GM23248 (cell line): ENCODE measurements around the gene ZNF48. TPM values are rescaled to one million over a fixed set of nuclear protein-coding genes. Genes with fewer than 3 reads are reported as not detected.

Source experiments
- DNase-seq: peaks from one replicate; pipeline ENCODE4 v3.0.0-alpha.2; 2015
- H2AFZ ChIP-seq: fragments of 200-600 bp; sonication (generic); 2 replicates; pipeline ENCODE4 v1.6.1; 2016; ENCODE audit warnings: antibody characterized with exemption
- H3F3A ChIP-seq: fragments of 200-600 bp; sonication (generic); 2 replicates; pipeline ENCODE4 v1.6.1; 2016; ENCODE audit warnings: mild to moderate bottlenecking, antibody characterized with exemption, mixed run types; ENCODE audit not compliant: insufficient read depth
- H3K27ac ChIP-seq: fragments of 200-600 bp; sonication (generic); 2 replicates; pipeline ENCODE4 v1.5.1; 2016; ENCODE audit warnings: mild to moderate bottlenecking
- H3K27me3 ChIP-seq: fragments of 200-600 bp; sonication (generic); replicated peaks from 2 replicates; pipeline ENCODE4 v1.6.1; 2016; ENCODE audit warnings: mild to moderate bottlenecking; ENCODE audit not compliant: insufficient read depth
- H3K36me3 ChIP-seq: fragments of 200-600 bp; sonication (generic); 2 replicates; pipeline ENCODE4 v1.6.1; 2016; ENCODE audit warnings: low read depth, mild to moderate bottlenecking
- H3K4me1 ChIP-seq: fragments of 200-600 bp; sonication (generic); 2 replicates; pipeline ENCODE4 v1.6.1; 2016; ENCODE audit warnings: mild to moderate bottlenecking; ENCODE audit not compliant: insufficient read depth
- H3K4me2 ChIP-seq: fragments of 200-600 bp; sonication (generic); one replicate; pipeline ENCODE4 v1.6.1; 2016; ENCODE audit warnings: mild to moderate bottlenecking; ENCODE audit not compliant: unreplicated experiment
- H3K4me3 ChIP-seq: fragments of 200-600 bp; sonication (generic); 2 replicates; pipeline ENCODE4 v1.5.1; 2016; ENCODE audit warnings: mild to moderate bottlenecking
- H3K79me2 ChIP-seq: fragments of 200-600 bp; sonication (generic); 2 replicates; pipeline ENCODE4 v1.6.1; 2016; ENCODE audit warnings: mild to moderate bottlenecking; ENCODE audit not compliant: insufficient read depth
- H3K9ac ChIP-seq: fragments of 200-600 bp; sonication (generic); 2 replicates; pipeline ENCODE4 v1.6.1; 2016; ENCODE audit warnings: mild to moderate bottlenecking
- H3K9me2 ChIP-seq: fragments of 200-600 bp; sonication (generic); 2 replicates; pipeline ENCODE4 v1.6.1; 2016; ENCODE audit warnings: mixed run types, mild to moderate bottlenecking, moderate library complexity; ENCODE audit not compliant: insufficient read depth
- H3K9me3 ChIP-seq: fragments of 200-600 bp; sonication (generic); one replicate; pipeline ENCODE4 v1.6.1; 2017; ENCODE audit warnings: low read depth
- H4K20me1 ChIP-seq: fragments of 200-600 bp; sonication (generic); 2 replicates; pipeline ENCODE4 v1.6.0; 2016; ENCODE audit not compliant: insufficient read depth
- EZH2 ChIP-seq: fragments of 200-600 bp; sonication (generic); IDR thresholded peaks from 2 replicates; pipeline ENCODE4 v1.6.1; 2018; ENCODE audit warnings: antibody characterized with exemption, mild to moderate bottlenecking; ENCODE audit not compliant: insufficient read depth, poor library complexity, severe bottlenecking
- EZH2phosphoT487 ChIP-seq: fragments of 200-600 bp; sonication (generic); IDR thresholded peaks from 2 replicates; pipeline ENCODE4 v1.6.1; 2018; ENCODE audit warnings: antibody characterized with exemption, moderate library complexity, mild to moderate bottlenecking, low read depth; ENCODE audit not compliant: insufficient read depth
- WGBS, 2 experiments: methylation state at CpG; one replicate each; pipeline ENCODE4 v1.1.6; 2015 to 2017; ENCODE audit warnings: low lambda C conversion rate in 2 of 2, low coverage in 1 of 2; ENCODE audit errors: missing lambda C conversion rate in 2 of 2; 5-methylcytosine and 5-hydroxymethylcytosine counted together
- in situ Hi-C: fragments of 300-500 bp; cut with MboI; formaldehyde crosslinking; loops from 2 replicates; pipeline ENCODE4 v1.15.0; 2020
- polyA plus RNA-seq: library from polyadenylated mRNA; unstranded; fragments of >200 nt; fragmentation: Nextera tagmentation; extraction: Ambion mirVana; gene quantifications from 2 replicates; pipeline ENCODE4 v1.2.1, GENCODE V29; 2016
- total RNA-seq: library from RNA; depleted of rRNA; stranded (reverse); fragments of >200 nt; shearing (Covaris generic); gene quantifications from 2 replicates; pipeline ENCODE4 v1.2.3, GENCODE V29; 2014

The ZNF48 gene
- total and polyA plus RNA-seq, 2 experiments from 2014 or later: 0.81 to 16.2 TPM

DNA sequence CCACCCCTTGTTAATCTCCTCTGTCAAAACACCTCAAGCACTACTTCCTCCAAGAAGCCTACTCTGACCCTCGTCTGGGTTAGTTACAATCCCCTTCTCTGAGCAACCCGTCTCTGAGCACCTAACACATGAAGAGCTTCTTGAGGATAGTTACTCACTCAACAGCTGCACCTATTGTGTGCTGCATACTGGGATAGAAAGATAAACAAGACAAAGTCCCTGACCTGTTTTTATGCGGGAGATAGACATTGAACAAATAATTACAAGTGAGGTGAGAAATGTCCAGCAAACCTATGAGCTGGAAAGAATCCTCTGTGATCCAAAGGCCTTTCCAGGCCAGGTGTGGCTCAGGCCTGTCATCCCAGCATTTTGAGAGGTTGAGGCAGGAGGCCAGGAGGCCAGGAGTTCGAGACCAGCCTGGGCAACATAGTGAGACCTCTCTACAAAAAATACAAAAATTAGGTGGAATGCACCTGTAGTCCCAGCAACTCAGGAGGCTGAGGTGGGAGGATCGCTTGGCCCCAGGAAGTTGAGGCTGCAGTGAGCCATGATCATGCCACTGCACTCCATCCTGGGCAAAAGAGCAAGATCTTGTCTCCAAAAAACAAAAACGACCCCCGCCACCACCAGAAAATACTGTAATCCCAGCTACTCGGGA is 6.7 kb downstream of the ZNF48 start:
- in situ Hi-C loops: loop anchor here (25.0 kb wide), 1 partner anchor 290 kb away; the partner anchor contains the start of genes GDPD3 and MAPK3
- Histone ChIP-seq H3K27ac (no peak overlapping the region), H3K4me2 (no peak overlapping the region), H4K20me1 (no peaks in the 10 kb centered on the region), H3K9me2 (no peaks in the 10 kb centered on the region), H3K4me3 (no peak overlapping the region), H3K9me3 (no peaks in the 10 kb centered on the region), H3F3A (0 out of 2 replicates have a peak, but pooled peaks cover 13% of the 10 kb centered on the region), H3K9ac (no peak overlapping the region), H3K36me3 (no peaks in the 10 kb centered on the region), H2AFZ (no peak overlapping the region), H3K79me2 (peaks cover 6% of the 10 kb centered on the region), H3K27me3 (no peaks in the 10 kb centered on the region), H3K4me1 (peaks cover 4% of the 10 kb centered on the region; the same call in 1 of the 2 replicates)
- 77 to 84% methylated on average over 8 of the region's 8 CpGs for WGBS, 2 experiments
- no peak for DNase-seq
- TF ChIP-seq EZH2 (no peak), EZH2phosphoT487 (no peak)

DNA sequence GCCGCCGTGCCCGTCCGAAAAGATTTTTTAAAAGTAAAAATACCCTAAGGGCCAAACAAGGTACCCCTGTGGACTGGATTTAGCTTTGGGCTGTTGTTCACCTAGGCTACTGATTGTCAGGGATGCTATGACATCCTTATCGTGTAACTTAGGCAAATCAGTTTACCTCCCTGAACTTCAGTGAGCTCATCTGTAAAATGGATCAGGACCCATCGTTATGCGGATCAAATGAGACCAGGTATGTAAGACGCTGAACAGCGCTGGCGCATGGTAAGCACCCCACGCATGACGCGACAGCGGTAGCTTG is 11.5 kb downstream of the ZNF48 start:
- no peaks in the 10 kb centered on the region for H3K9me3 ChIP-seq
- peaks cover 22% of the 10 kb centered on the region for H3K4me1 ChIP-seq
- H3K9ac ChIP-seq: peak overlapping the region; percentile 89
- no peak for DNase-seq
- peak overlapping the region; percentile 78 for H3K4me3 ChIP-seq
- peak overlapping the region; percentile 79 for H3K4me2 ChIP-seq
- in situ Hi-C loops: loop anchor here (25.0 kb wide), 1 partner anchor 294 kb away; the partner anchor contains the start of genes GDPD3 and MAPK3
- WGBS, 2 experiments: 18 to 19% methylated on average over 14 of the region's 14 CpGs
- H2AFZ ChIP-seq: peak overlapping the region; percentile 89
- H3K36me3 ChIP-seq: no peaks in the 10 kb centered on the region
- H3K27me3 ChIP-seq: no peaks in the 10 kb centered on the region
- H3K79me2 ChIP-seq: peaks cover 25% of the 10 kb centered on the region
- TF ChIP-seq EZH2 (no peak), EZH2phosphoT487 (no peak)
- no peaks in the 10 kb centered on the region for H3K9me2 ChIP-seq
- H4K20me1 ChIP-seq: no peaks in the 10 kb centered on the region
- H3K27ac ChIP-seq: peak overlapping the region; percentile 79
- peaks cover 13% of the 10 kb centered on the region for H3F3A ChIP-seq

DNA sequence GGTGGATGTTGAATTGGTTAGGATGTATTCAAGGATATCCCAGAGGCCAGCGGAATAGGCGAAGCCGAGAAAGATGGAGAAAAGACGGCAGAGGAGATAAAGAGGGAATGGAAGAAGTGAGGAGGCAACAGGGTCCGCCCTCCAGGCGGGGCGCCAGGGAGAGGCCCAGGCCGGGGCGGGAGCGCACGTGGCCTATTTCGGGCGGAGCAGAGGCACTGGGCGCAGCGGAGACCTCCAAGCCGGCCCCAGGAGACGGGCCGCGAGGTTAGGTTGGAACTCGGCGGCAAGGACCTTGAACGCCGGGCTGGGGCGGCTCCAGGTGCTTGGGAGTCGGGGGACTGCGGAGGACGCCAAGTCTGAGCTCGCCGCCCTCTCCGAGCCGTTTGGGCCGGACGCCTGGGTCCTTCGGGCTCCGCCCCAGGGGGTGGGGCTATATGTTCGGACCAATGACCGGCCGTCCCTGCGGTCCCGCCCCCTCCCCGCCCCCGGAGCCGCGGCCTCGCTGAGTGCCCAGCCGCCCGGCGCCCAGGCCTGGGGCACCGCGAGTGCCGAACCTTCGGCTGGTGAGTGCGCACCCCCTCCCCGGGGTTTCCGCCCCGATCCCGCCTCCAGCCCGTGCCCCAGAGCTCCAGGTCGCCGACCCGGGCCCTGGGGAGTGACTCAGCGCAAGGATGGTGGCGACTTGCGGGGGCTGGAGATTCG is 12.0 kb downstream of the ZNF48 start, which contains the start of gene ZNF771:
ZNF771 (plus strand) TSS at position 505 of the 702 bp plus-strand sequence. CDS start 448 bp downstream, outside the sequence.
- peak within 1 kb of the TSS; percentile 78 for H3K4me3 ChIP-seq
- peaks cover 22% of the 10 kb centered on the region for H3K4me1 ChIP-seq
- H3K27ac ChIP-seq: peak within 1 kb of the TSS; percentile 79
- H3K79me2 ChIP-seq: peaks cover 30% of the 10 kb centered on the region
- WGBS, 2 experiments: 0 to 2% methylated on average over 34 to 47 of the region's 65 CpGs
- peak within 1 kb of the TSS; percentile 79 for H3K4me2 ChIP-seq
- H3K9ac ChIP-seq: peak within 1 kb of the TSS; percentile 89
- H4K20me1 ChIP-seq: no peaks in the 10 kb centered on the region
- no peaks in the 10 kb centered on the region for H3K36me3 ChIP-seq
- in situ Hi-C loops: loop anchor here (25.0 kb wide), 1 partner anchor 295 kb away; the partner anchor contains the start of genes GDPD3 and MAPK3
- TF ChIP-seq EZH2phosphoT487: no peak
- TF ChIP-seq EZH2: no peak
- no peaks in the 10 kb centered on the region for H3K9me2 ChIP-seq
- peaks cover 13% of the 10 kb centered on the region for H3F3A ChIP-seq
- no peaks in the 10 kb centered on the region for H3K27me3 ChIP-seq
- H3K9me3 ChIP-seq: no peaks in the 10 kb centered on the region
- peak; percentile 94 for DNase-seq
- peak within 1 kb of the TSS; percentile 89 for H2AFZ ChIP-seq

DNA sequence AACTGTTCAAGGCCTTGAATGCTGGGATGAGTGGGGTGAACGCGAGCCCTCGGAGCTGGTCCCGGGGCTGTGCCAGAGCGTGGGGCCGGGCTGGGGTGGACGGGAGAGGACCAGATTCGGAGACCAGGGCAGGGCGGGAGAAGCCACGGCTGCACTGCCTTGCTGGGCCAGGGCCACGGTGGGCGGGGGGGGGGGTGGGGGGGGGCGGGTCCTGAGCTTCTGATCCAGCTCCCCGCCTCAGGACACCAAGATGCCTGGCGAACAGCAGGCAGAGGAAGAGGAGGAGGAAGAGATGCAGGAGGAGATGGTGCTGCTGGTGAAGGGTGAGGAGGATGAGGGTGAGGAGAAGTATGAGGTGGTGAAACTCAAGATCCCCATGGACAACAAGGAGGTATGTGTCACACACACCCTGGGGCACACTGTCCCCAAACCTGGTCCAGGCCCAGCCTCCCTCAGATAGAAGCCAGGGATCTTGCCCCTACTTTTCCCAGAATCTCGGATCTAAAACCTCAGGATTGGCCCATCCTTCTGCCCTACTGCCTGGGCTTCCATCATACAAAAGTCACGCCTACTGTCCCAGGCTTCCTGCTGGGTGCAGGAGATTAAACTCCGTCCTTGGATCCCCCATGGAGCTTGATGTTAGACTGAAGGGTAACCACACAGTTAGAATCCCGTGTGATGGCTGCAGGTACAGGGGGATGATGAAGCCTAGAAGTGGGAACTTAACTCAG is 12.7 kb downstream of the ZNF48 start:
- peak overlapping the region; percentile 89 for H2AFZ ChIP-seq
- H4K20me1 ChIP-seq: no peaks in the 10 kb centered on the region
- no peak for TF ChIP-seq EZH2
- H3F3A ChIP-seq: peaks cover 13% of the 10 kb centered on the region
- in situ Hi-C loops: loop anchor here (25.0 kb wide), 1 partner anchor 296 kb away; the partner anchor contains the start of genes GDPD3 and MAPK3
- peaks cover 37% of the 10 kb centered on the region for H3K79me2 ChIP-seq
- peaks cover 3% of the 10 kb centered on the region; the same call in 1 of the 2 replicates for H3K36me3 ChIP-seq
- no peaks in the 10 kb centered on the region for H3K9me2 ChIP-seq
- H3K4me2 ChIP-seq: peak overlapping the region; percentile 79
- peak overlapping the region; percentile 78 for H3K4me3 ChIP-seq
- peak; percentile 56 for DNase-seq
- peak overlapping the region; percentile 79 for H3K27ac ChIP-seq
- peak overlapping the region; percentile 89 for H3K9ac ChIP-seq
- H3K27me3 ChIP-seq: no peaks in the 10 kb centered on the region
- WGBS, 2 experiments: 6 to 10% methylated on average over 13 to 18 of the region's 19 CpGs
- H3K9me3 ChIP-seq: no peaks in the 10 kb centered on the region
- H3K4me1 ChIP-seq: peaks cover 22% of the 10 kb centered on the region
